GM12865 (cell line): ENCODE measurements around the gene NSMCE1.
"Not testable (repeated sequence)": the region's sequence is repeated elsewhere in the genome, so short reads cannot be mapped to it uniquely, and the experiment has no call there.

Experiments used
- DNase-seq: peaks from one replicate; pipeline ENCODE4 v3.0.0; 2010; ENCODE audit warnings: low read depth
- H3K4me3 ChIP-seq: 2 replicates; pipeline ENCODE4 v1.5.1; 2011; ENCODE audit warnings: mild to moderate bottlenecking, low read depth, low read length, control low read depth
- TF ChIP-seq, protein P1 (sequence below): IDR thresholded peaks from 2 replicates; pipeline ENCODE4 v1.5.1; 2011; ENCODE audit warnings: low read length, control low read depth, low read depth, inconsistent platforms; ENCODE audit not compliant: insufficient read depth; ENCODE audit errors: missing control alignments

NSMCE1 gene

DNA sequence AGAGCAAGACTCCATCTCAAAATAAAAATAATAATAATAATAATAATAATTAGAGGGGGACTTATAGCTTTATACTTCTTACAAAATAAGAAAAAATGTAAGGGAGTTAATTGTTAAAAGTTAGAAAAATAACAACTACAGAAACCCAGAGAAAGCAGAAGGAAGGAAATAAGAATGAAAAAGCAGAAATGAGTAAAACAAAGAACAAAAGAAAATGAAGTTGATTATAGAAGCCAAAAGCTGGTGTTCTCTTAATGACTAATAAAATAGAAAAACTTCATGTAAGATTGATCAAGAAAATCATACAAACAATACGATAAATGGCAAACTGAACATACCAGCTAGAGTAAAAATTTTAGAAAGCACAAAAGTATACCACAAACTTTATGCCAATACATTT is 6.8 kb upstream of the NSMCE1 start:
- TF ChIP-seq, protein P1, sequence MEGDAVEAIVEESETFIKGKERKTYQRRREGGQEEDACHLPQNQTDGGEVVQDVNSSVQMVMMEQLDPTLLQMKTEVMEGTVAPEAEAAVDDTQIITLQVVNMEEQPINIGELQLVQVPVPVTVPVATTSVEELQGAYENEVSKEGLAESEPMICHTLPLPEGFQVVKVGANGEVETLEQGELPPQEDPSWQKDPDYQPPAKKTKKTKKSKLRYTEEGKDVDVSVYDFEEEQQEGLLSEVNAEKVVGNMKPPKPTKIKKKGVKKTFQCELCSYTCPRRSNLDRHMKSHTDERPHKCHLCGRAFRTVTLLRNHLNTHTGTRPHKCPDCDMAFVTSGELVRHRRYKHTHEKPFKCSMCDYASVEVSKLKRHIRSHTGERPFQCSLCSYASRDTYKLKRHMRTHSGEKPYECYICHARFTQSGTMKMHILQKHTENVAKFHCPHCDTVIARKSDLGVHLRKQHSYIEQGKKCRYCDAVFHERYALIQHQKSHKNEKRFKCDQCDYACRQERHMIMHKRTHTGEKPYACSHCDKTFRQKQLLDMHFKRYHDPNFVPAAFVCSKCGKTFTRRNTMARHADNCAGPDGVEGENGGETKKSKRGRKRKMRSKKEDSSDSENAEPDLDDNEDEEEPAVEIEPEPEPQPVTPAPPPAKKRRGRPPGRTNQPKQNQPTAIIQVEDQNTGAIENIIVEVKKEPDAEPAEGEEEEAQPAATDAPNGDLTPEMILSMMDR: no peak
- H3K4me3 ChIP-seq: no peak overlapping the region
- DNase-seq: no peak

- not testable (repeated sequence) for H3K4me3 ChIP-seq, DNase-seq
Observed at GRCh38 chr16:27274424-27274874, 5.9 kb upstream of the NSMCE1 start.

GRCh38 chr16:27273670-27274423 is 5.3 kb upstream of the NSMCE1 start:
- TF ChIP-seq, protein P1: no peak
- DNase-seq: no peak
- H3K4me3 ChIP-seq: no peak overlapping the region

GRCh38 chr16:27273330-27273669 is 4.7 kb upstream of the NSMCE1 start:
- no peak for DNase-seq
- H3K4me3 ChIP-seq: no peak overlapping the region
- TF ChIP-seq, protein P1: no peak

DNA sequence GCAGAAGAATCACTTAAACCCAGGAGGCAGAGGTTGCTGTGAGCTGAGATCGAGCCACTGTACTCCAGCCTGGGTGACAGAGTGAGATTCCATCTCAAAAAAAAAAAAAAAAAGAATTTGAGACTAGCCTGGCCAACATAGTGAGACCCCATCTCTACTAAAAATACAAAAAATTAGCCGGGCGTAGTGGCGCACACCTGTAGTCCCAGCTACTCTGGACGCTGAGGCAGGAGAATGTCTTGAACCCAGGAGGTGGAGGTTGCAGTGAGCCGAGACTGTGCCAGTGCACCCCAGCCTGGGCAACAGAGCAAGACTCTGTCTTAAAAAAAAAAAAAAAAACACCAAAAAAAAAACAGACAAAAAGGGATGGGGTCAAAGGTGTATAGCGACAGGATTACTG is 4.1 kb upstream of the NSMCE1 start:
- not testable (repeated sequence) for H3K4me3 ChIP-seq, DNase-seq

GRCh38 chr16:27272076-27272475 is 3.5 kb upstream of the NSMCE1 start:
- no peak overlapping the region for H3K4me3 ChIP-seq
- TF ChIP-seq, protein P1: no peak
- DNase-seq: no peak

GRCh38 chr16:27270349-27270748 is 1.8 kb upstream of the NSMCE1 start:
- no peak overlapping the region for H3K4me3 ChIP-seq
- no peak for DNase-seq
- TF ChIP-seq, protein P1: no peak

DNA sequence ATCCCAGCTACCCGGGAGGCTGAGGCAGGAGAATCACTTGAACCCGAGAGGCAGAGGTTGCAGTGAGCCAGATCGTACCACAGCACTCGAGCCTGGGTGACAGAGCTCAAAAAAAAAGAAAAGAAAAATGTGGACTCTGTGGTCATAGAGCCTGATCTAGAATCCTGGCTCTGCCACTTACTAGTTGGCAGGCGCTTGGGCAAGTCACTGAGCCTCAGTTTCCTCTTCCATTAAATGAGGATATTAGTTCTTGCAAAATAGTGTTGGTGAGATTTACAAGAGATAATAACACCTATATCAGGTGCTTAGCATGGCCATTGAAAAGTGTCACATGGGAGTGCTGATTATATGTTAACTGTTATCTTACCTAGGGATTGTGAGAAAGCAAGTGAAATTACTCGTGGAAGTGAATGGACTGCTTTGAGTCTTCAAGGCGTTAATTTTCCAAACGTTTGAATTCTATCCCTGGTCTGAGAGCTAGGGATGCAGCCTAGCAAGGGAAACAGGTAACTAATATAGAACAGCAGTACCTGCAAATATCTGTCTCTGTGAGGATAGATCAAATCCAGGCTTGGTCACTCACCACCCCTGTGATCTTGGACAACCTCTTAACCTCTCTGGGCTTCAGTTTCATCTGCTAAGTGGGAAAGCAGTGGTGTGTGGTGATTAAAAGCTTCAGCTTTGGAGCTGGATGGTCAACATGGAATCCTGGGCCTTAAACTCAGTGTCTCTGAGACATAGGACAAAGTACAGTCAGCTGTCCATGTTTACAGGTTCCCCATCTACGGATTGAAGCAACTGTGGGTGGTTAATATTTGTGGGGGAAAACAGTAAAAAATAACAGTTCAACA is 953 bp upstream of the NSMCE1 start:
- peak overlapping the region; percentile 95 for H3K4me3 ChIP-seq
- TF ChIP-seq, protein P1: no peak
- DNase-seq: no peak
